ENCODE data around the gene FGL2. TPM values are rescaled to one million over a fixed set of nuclear protein-coding genes. Genes with fewer than 3 reads are reported as not detected.
"Not testable (repeated sequence)": the region's sequence is repeated elsewhere in the genome, so short reads cannot be mapped to it uniquely, and the experiment has no call there.

Gene FGL2, protein sequence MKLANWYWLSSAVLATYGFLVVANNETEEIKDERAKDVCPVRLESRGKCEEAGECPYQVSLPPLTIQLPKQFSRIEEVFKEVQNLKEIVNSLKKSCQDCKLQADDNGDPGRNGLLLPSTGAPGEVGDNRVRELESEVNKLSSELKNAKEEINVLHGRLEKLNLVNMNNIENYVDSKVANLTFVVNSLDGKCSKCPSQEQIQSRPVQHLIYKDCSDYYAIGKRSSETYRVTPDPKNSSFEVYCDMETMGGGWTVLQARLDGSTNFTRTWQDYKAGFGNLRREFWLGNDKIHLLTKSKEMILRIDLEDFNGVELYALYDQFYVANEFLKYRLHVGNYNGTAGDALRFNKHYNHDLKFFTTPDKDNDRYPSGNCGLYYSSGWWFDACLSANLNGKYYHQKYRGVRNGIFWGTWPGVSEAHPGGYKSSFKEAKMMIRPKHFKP
- total RNA-seq: 10 to 100 TPM; 19.7 to 20.8 TPM
- long read RNA-seq, full-length matches to known transcripts: 23 of 24 reads
- long read RNA-seq, partial matches to known transcripts: 0 of 24 reads
- long read RNA-seq, other reads (novel, unspliced or antisense): 1 of 24 reads

DNA sequence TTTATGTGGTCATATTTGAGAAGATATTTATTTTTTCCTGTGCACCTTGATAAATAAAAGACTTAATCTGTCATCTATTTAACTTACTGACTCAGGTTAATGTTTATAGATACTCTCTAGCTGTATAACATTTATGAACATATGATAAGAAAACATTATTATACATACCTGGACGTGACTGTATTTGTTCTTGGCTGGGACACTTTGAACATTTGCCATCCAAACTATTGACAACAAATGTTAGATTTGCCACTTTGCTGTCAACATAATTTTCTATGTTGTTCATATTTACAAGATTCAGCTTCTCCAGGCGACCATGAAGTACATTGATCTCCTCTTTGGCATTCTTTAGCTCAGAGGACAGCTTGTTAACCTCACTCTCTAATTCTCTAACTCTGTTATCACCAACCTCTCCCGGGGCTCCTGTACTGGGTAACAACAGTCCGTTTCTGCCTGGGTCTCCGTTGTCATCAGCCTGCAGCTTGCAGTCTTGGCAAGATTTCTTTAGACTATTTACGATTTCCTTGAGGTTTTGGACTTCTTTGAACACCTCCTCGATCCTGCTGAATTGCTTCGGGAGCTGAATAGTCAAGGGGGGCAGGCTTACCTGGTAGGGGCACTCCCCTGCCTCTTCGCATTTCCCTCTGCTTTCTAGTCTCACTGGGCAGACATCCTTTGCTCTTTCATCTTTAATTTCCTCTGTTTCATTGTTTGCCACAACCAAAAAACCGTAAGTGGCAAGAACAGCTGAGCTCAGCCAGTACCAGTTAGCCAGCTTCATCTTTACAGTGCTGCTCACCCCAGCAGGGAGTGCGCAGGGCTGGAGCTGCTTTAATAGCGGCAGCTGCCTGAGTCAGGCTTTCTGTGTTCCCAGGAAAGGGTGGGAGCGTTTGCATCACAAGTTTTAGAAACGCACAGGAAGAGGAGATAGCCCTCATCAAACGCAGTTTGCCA is at the start of gene FGL2:
FGL2 (minus strand) TSS at position 807 of the 954 bp plus-strand sequence; CDS start at position 781, 26 bp downstream.
- peak; percentile 81 for DNase-seq
- intact Hi-C loops (cut with DNase I): no loop called here
- ATAC-seq: peak; percentile 95 to 98

- DNase-seq (no peak), ATAC-seq (no peak)
- intact Hi-C loops (cut with DNase I): loop anchor here in 1 of 2 donors (5.0 kb wide), 1 partner anchor 121 kb away; no protein-coding TSS in a partner anchor
These were observed 48.5 kb upstream of the FGL2 start for GRCh38 chr7:77248154-77248553.

DNA sequence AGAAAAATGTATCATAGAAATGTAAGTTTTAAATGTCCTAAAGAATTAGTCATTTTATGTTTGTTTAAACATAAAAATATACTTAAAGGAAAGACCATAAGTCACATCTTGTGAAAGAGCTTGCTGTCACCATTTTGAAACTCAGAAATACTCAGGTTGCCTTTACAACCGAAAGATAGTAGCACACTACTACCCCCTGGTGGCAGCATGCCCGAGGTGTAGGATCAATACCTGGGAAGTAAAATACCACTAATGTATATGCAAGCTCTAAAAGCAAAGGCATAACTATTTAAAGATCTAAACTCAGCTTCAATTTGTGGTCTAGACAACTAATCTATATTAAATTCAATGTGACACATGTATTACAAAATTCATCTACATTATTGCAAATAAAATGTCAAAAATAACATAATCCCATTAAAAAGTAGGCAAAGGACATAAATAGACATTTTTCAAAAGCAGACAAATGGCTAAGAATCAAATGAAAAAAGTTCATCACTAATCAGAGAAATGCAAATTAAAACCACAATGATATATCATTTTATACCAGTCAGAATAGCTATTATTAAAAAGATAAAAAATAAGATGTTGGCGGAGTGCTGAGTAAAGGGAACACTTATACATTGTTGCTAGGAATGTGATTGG is 47.7 kb upstream of the FGL2 start:
- ATAC-seq (no peak), DNase-seq (peak; percentile 81)
- intact Hi-C loops (cut with DNase I): loop anchor here in 1 of 2 donors (5.0 kb wide), 1 partner anchor 120 kb away; no protein-coding TSS in a partner anchor

- DNase-seq (no peak), ATAC-seq (peak in 1 of 2 donors; percentile 33)
- intact Hi-C loops (cut with DNase I): loop anchor here in 1 of 2 donors (5.0 kb wide), 1 partner anchor 119 kb away; no protein-coding TSS in a partner anchor
These were observed 46.5 kb upstream of the FGL2 start for GRCh38 chr7:77246026-77246640.

DNA sequence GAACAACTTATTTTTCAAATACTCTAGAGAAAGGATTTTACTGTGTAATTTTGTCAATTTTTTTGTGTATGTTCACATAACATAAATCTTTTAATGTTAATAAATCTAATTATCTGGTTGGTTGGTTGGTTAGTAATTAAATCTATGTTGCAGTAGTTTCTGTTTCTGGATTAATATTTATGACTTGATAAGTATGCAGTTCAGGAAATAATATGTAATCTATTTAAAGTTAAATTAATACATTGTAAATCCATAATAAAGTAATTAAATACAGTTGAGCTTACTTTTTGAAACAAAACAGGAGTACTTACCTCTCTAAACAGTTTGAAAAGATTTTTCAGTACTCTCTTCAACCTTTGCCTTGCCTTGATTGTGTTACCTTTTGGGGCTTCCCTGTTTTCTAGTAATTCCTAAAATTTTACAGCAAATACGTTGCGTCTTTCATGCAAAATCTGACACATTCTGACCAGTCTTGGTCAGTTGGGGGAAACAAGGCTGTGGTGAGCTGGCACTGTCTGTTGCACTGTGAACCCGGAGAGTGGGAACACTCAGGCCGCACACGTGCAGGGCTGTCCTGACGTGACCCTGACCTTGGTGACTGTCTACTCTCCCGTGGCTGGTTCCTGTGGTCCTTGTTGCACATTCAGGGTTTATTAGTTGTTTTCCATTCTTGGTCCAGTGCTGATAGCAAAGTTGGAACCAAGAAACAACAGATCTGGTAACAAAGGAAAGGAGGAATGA is 45.6 kb upstream of the FGL2 start:
- ATAC-seq: peak; percentile 82 to 88

GRCh38 chr7:77244222-77244934 is 44.8 kb upstream of the FGL2 start:
- DNase-seq: no peak
- intact Hi-C loops (cut with DNase I): no loop called here
- ATAC-seq: peak; percentile 24 to 58

More for the DNA sequence above, 45.6 kb upstream of the FGL2 start:
- peak; percentile 33 for DNase-seq
- intact Hi-C loops (cut with DNase I): loop anchor here in 1 of 2 donors (5.0 kb wide), 1 partner anchor 118 kb away; no protein-coding TSS in a partner anchor

DNA sequence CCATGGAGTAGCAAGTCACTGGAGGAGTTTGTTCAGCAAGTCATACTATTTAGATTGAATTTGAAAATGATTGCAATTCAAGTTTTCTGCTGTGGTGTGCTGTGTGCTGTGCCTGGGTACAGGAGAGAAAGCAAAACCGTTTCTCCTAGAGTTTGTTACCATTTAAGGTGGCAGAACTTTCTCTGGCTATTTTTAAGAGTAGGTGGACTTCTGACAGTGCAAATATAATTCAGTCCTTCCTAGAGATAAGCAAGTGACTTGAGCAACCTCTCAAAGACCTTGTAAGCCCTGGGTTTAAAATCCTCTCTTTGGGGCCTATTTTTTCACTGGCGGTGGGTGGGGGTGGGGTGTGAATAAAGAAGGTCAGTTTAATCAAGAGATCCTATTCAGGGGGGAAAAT is 42.9 kb upstream of the FGL2 start:
- intact Hi-C loops (cut with DNase I): no loop called here
- DNase-seq (no peak), ATAC-seq (no peak)

GRCh38 chr7:77242068-77242467 is 42.4 kb upstream of the FGL2 start:
- intact Hi-C loops (cut with DNase I): no loop called here
- ATAC-seq (peak in 1 of 2 donors; percentile 6), DNase-seq (peak; percentile 28)

GRCh38 chr7:77239471-77239870 is 39.9 kb upstream of the FGL2 start:
- ATAC-seq (no peak), DNase-seq (no peak)
- intact Hi-C loops (cut with DNase I): no loop called here

GRCh38 chr7:77238703-77239136 is 39.1 kb upstream of the FGL2 start:
- intact Hi-C loops (cut with DNase I): no loop called here

DNA sequence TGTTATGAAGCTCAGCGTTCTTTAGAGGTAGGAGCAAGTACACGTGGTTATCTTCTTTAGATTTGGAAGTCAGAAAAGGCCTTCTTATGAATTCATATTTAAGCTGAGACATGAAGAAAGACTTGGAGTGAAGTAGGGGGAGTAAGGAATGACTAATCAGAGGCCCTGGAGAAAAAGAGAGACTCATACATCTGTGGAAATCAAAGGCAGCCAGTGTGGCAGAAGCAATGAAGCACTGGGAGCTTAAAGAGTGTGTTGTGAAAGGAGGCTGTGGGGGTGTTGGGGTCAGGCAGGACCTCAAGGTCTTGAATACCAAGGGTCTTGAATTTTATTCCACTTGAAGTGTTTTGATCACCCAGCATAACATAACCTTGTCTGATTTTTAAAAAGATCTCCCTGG is 35.7 kb upstream of the FGL2 start:
- intact Hi-C loops (cut with DNase I): no loop called here
- no peak for DNase-seq
- peak in 1 of 2 donors; percentile 52 for ATAC-seq

More at GRCh38 chr7:77238703-77239136, 39.1 kb upstream of the FGL2 start:
- DNase-seq (no peak), ATAC-seq (peak; percentile 43 to 75)

DNA sequence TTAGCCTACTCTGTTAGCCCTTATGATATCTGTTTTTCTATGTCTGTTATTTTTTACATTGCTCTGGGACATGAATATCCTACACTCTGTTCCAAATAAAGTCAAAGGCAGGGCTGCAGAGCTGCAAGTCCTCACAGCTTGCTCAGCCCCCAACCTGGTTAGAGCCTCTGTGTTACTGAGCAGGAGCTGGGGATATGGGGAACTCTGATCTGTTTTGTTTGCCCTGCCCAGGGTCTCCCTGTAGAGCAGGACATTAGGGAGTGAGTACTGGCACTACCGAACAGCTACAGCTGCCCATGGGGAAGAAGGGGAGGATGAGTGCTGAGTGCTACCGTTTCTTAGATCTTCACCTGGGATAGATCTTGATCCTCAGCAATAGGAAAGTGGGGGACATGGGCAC is 32.8 kb upstream of the FGL2 start:
- intact Hi-C loops (cut with DNase I): no loop called here
- DNase-seq: no peak
- no peak for ATAC-seq

- DNase-seq; ATAC-seq; intact Hi-C loops (cut with DNase I): not testable (repeated sequence)
These were observed 29.2 kb upstream of the FGL2 start for GRCh38 chr7:77228795-77229194.

- DNase-seq (no peak), ATAC-seq (no peak)
- intact Hi-C loops (cut with DNase I): no loop called here
These were observed 26.8 kb upstream of the FGL2 start for GRCh38 chr7:77226357-77226839.

GRCh38 chr7:77223261-77223660 is 23.6 kb upstream of the FGL2 start:
- ATAC-seq: peak in 1 of 2 donors; percentile 47
- intact Hi-C loops (cut with DNase I): no loop called here
- no peak for DNase-seq

GRCh38 chr7:77222819-77223218 is 23.2 kb upstream of the FGL2 start:
- no peak for ATAC-seq
- DNase-seq: no peak
- intact Hi-C loops (cut with DNase I): no loop called here

DNA sequence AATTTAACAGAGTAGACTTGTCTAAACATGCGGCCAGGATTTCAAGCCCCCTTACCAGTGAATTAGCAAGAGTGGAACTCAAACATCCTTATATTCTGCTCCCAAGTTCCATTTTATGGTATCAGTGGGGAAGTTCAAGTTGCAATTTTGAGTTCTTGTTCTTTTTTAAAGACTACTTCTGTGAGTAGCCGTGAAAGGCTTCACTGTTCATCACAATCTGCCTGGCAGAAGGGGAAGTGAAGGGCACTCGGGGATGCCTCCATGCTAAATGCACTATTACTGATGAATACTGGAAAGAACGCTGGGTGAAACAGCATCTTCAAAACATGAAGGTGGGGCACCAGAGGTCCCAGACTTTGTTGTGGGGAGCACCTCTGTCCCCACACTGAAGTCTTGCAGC is 22.4 kb upstream of the FGL2 start:
- intact Hi-C loops (cut with DNase I): no loop called here
- ATAC-seq (no peak), DNase-seq (no peak)
